Muscle layer of colon (tissue), 2 donors: ENCODE results near the gene SLC1A4.

Experiments
- H3K27ac ChIP-seq: one replicate; pipeline ENCODE4 v1.7.0; 2013; ENCODE audit warnings: low read depth, mild to moderate bottlenecking, low read length, moderate library complexity
- H3K27me3 ChIP-seq, 2 donors: one replicate each; pipeline ENCODE4 v1.7.0; 2013; ENCODE audit warnings: low read length in 2 of 2, mild to moderate bottlenecking in 2 of 2; ENCODE audit not compliant: insufficient read depth in 2 of 2, control insufficient read depth in 1 of 2
- H3K36me3 ChIP-seq: one replicate; pipeline ENCODE4 v1.7.0; 2013; ENCODE audit warnings: mild to moderate bottlenecking, low read length; ENCODE audit not compliant: insufficient read depth
- H3K4me1 ChIP-seq: one replicate; pipeline ENCODE4 v1.7.0; 2013; ENCODE audit warnings: mild to moderate bottlenecking, low read length; ENCODE audit not compliant: insufficient read depth
- H3K4me3 ChIP-seq, 2 donors: one replicate each; pipeline ENCODE4 v1.7.0; 2013; ENCODE audit warnings: low read length in 2 of 2, low read depth in 1 of 2, mild to moderate bottlenecking in 1 of 2, moderate library complexity in 1 of 2
- H3K9ac ChIP-seq: one replicate; pipeline ENCODE4 v1.7.0; 2013; ENCODE audit warnings: low read length
- H3K9me3 ChIP-seq: one replicate; pipeline ENCODE4 v1.7.0; 2013; ENCODE audit warnings: mild to moderate bottlenecking, low read length
- donor health status: abdominal sarcoma.
- donor health status: Adenocarcinoma of cecum.

SLC1A4 gene

GRCh38 chr2:65045651-65046050 is 56.5 kb downstream of the SLC1A4 start:
- Histone ChIP-seq H3K4me3 (no peak overlapping the region), H3K4me1 (no peaks in the 10 kb centered on the region), H3K9me3 (no peaks in the 10 kb centered on the region), H3K27me3 (no peaks in the 10 kb centered on the region), H3K9ac (no peak overlapping the region), H3K27ac (no peak overlapping the region), H3K36me3 (no peaks in the 10 kb centered on the region)

- no peaks in the 10 kb centered on the region for H3K4me1 ChIP-seq
- no peak overlapping the region for H3K27ac ChIP-seq
- no peak overlapping the region for H3K9ac ChIP-seq
- no peak overlapping the region for H3K4me3 ChIP-seq
- no peaks in the 10 kb centered on the region for H3K36me3 ChIP-seq
- no peaks in the 10 kb centered on the region for H3K27me3 ChIP-seq
- no peaks in the 10 kb centered on the region for H3K9me3 ChIP-seq
These were observed 57.6 kb downstream of the SLC1A4 start for GRCh38 chr2:65046633-65047407.

- Histone ChIP-seq H3K4me1 (no peaks in the 10 kb centered on the region), H3K4me3 (no peak overlapping the region), H3K27ac (no peak overlapping the region), H3K9me3 (no peaks in the 10 kb centered on the region), H3K27me3 (no peaks in the 10 kb centered on the region), H3K9ac (no peak overlapping the region), H3K36me3 (no peaks in the 10 kb centered on the region)
These were observed 59.9 kb downstream of the SLC1A4 start for GRCh38 chr2:65049010-65049639.

GRCh38 chr2:65050931-65051330 is 61.7 kb downstream of the SLC1A4 start:
- H3K27me3 ChIP-seq, result no peaks in the 10 kb centered on the region
- no peaks in the 10 kb centered on the region for H3K36me3 ChIP-seq
- H3K9me3 ChIP-seq, result no peaks in the 10 kb centered on the region
- no peak overlapping the region for H3K9ac ChIP-seq
- H3K4me3 ChIP-seq, result no peak overlapping the region
- no peak overlapping the region for H3K27ac ChIP-seq
- H3K4me1 ChIP-seq, result no peaks in the 10 kb centered on the region

DNA sequence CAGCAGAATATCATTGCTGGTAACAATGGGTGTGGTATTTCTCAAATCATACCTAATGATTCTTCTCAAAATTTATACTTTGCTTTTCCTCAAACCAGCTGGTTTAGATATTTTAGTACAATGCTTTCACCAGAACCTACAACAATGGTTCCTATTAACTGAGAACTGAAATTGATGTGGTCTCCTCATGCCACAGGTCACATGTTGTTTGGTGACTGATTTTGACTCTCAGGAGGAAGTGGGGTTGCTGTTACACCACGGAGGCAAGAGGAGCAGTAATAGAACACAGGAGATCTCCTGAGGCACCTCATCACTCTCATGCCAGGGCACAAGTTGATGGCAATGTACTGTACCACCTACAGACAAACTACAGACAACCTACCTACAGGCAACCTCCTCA is 64.0 kb downstream of the SLC1A4 start:
- peaks cover 12% of the 10 kb centered on the region for H3K4me1 ChIP-seq
- H3K36me3 ChIP-seq, result no peaks in the 10 kb centered on the region
- H3K27ac ChIP-seq, result no peak overlapping the region
- no peak overlapping the region for H3K4me3 ChIP-seq
- no peaks in the 10 kb centered on the region for H3K9me3 ChIP-seq
- H3K9ac ChIP-seq, result no peak overlapping the region
- no peaks in the 10 kb centered on the region for H3K27me3 ChIP-seq

DNA sequence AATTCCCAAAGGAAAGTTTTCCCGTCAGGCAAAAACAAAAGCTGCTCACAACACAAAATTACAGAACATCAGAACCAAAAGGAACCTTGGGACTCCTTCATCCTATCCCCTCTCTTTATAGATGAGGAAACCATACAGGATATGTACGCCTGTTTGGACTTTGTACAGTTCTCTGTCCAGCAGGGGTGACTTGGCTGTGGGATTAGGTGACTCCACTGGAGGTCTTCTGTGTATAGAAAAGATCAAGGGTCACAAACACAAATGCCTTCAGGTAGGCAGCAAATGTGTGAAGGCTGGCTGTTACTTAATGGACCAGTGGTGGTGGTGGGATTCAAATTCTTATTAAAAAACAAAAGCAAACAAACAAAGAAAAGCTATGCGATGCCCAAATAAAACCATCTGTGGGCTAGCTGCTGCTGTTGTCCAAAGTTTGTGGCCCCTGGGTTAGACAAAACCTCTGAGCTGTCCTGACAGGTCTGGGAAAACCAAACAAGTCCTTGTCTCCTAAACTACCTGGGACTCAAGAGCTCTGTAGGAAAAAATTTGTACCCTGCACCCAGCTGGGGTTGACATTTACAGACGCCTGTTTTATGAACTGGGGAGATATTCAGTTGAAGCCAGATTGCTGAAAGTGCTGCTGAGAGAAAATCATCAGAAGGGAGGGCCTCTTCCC is 65.7 kb downstream of the SLC1A4 start:
- Histone ChIP-seq H3K9me3 (no peaks in the 10 kb centered on the region), H3K27me3 (no peaks in the 10 kb centered on the region), H3K4me3 (peak overlapping the region in 1 of 2 donors; percentile 77), H3K27ac (no peak overlapping the region), H3K4me1 (peaks cover 26% of the 10 kb centered on the region), H3K36me3 (no peaks in the 10 kb centered on the region), H3K9ac (no peak overlapping the region)

GRCh38 chr2:65055422-65056214 is 66.4 kb downstream of the SLC1A4 start:
- H3K27ac ChIP-seq, result peak overlapping the region; percentile 64
- no peaks in the 10 kb centered on the region for H3K36me3 ChIP-seq
- H3K27me3 ChIP-seq, result no peaks in the 10 kb centered on the region
- peak overlapping the region; percentile 77 to 88 for H3K4me3 ChIP-seq
- H3K9ac ChIP-seq, result peak overlapping the region; percentile 22
- H3K9me3 ChIP-seq, result no peaks in the 10 kb centered on the region
- peaks cover 26% of the 10 kb centered on the region for H3K4me1 ChIP-seq

DNA sequence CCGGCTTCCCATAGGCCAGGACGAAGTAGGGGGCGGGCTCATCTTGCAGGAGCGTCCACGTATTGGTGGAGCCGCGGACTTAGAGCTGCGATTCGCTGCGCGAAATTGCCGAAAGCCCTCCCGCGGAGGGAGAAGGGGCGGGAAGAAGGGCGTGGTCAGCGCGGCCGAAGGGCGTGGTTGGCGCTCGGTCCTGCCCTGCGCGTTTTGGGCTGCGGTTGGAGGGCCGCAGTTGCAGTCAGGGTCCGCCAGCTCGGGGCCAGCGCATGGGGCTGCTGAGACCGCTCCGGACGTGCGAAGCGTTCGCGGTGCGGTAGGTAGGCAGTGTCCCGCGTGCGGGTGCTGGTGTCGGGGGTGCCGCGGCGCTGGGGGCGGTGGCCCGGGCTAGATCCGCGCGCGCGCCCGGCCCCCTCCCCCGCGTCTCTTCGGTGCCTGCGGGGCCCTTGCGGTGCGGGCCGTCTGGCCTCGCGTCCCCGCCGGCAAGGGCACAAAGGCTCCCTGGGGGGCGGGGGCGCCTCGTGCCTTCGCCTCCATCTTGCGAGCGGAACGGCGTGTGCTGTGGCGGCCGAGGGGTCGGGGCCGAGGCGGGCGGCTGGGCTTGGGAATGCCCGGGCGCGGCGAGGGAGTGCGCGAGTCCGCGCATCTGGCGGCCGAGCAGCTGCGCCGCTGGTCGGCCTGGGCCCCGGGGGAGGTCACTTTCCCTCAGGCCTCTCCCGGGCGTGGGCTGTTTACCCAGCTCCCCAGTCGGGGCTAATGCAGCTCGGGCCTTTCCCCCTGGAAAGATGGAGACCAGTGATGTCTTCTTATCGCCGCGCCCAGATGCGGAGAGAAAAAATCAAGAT is 67.2 kb downstream of the SLC1A4 start, which contains the start of gene CEP68:
Gene CEP68, plus strand, starts transcription at position 202 of the 839 bp plus-strand sequence. CDS start 13,029 bp downstream, outside the sequence.
- H3K27me3 ChIP-seq, result no peaks in the 10 kb centered on the region
- peak within 1 kb of the TSS; percentile 60 for H3K9ac ChIP-seq
- H3K9me3 ChIP-seq, result no peaks in the 10 kb centered on the region
- peak within 1 kb of the TSS; percentile 64 for H3K27ac ChIP-seq
- peak within 1 kb of the TSS; percentile 77 to 88 for H3K4me3 ChIP-seq
- no peaks in the 10 kb centered on the region for H3K36me3 ChIP-seq
- peaks cover 31% of the 10 kb centered on the region for H3K4me1 ChIP-seq

DNA sequence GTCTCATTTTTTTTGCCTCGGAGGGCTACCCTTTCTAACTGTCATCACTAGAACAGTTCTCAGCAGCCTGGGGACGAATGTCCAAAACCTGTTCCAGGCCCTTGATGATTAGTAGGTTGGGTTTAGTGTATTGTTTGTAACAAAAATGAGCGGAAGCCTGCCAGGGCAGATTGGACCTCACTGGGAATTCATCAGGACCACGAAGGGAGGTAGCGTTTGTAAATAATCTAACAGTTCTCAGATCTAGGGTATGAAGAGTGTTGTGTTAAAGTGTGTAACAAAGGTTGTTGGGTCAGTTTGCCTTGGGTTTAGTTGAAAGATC is 67.8 kb downstream of the SLC1A4 start:
- Histone ChIP-seq H3K9me3 (no peaks in the 10 kb centered on the region), H3K4me1 (peaks cover 36% of the 10 kb centered on the region), H3K9ac (peak overlapping the region; percentile 60), H3K27me3 (no peaks in the 10 kb centered on the region), H3K4me3 (peak overlapping the region; percentile 77 to 88), H3K36me3 (no peaks in the 10 kb centered on the region), H3K27ac (peak overlapping the region; percentile 64)

GRCh38 chr2:65057391-65058052 is 68.3 kb downstream of the SLC1A4 start:
- Histone ChIP-seq H3K9ac (peak overlapping the region; percentile 60), H3K27me3 (no peaks in the 10 kb centered on the region), H3K27ac (peak overlapping the region; percentile 64), H3K9me3 (no peaks in the 10 kb centered on the region), H3K36me3 (no peaks in the 10 kb centered on the region), H3K4me3 (peak overlapping the region; percentile 77 to 88), H3K4me1 (peaks cover 36% of the 10 kb centered on the region)
